GM12873 (cell line): Measurements from ENCODE around the gene SPRR2F.

Experiments
- TF ChIP-seq, protein P1 (sequence below): IDR thresholded peaks from 2 replicates; pipeline ENCODE4 v1.5.1; 2012; ENCODE audit warnings: low read depth, mild to moderate bottlenecking, moderate library complexity, low read length, control low read depth; ENCODE audit not compliant: insufficient read depth; ENCODE audit errors: missing control alignments

The SPRR2F gene

DNA sequence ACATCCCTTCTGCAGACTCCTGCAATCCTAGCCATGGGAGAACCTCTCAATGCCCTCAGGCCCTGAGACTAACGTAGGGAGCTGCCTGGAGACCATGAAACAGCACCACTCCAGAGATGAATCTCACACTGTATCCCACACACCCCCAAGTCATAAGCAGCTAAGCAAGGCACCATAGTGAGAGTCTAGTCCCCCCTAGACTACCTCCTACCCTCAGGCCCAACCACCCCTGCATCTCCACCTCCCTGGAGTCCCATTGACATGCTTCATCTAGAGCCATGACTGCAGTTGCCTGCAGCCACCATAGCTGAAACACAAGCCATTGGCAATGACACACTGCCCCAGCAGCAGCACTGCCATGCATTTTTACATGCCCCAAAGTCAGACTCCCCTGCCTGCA is 20.0 kb upstream of the SPRR2F start:
- TF ChIP-seq, protein P1, sequence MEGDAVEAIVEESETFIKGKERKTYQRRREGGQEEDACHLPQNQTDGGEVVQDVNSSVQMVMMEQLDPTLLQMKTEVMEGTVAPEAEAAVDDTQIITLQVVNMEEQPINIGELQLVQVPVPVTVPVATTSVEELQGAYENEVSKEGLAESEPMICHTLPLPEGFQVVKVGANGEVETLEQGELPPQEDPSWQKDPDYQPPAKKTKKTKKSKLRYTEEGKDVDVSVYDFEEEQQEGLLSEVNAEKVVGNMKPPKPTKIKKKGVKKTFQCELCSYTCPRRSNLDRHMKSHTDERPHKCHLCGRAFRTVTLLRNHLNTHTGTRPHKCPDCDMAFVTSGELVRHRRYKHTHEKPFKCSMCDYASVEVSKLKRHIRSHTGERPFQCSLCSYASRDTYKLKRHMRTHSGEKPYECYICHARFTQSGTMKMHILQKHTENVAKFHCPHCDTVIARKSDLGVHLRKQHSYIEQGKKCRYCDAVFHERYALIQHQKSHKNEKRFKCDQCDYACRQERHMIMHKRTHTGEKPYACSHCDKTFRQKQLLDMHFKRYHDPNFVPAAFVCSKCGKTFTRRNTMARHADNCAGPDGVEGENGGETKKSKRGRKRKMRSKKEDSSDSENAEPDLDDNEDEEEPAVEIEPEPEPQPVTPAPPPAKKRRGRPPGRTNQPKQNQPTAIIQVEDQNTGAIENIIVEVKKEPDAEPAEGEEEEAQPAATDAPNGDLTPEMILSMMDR = no peak

DNA sequence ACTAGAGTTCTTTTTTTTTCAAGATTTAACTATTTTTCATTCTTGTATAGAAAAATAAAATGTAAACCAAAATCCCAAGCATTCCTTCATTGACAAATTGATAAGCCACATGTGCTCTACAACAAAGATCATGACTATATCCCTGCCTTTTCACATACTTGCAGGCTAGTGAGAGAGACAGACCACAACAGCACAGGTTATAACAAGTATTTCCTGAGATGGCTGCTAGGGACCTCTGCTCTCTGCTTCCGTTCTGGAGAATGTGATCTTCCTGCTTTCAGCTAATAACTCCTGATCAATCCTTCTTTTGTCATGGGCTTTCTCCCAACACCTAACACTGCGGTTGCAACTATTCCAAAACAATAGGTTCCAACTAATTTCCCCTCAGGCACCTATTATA is 14.0 kb upstream of the SPRR2F start:
- TF ChIP-seq, protein P1 = no peak

DNA sequence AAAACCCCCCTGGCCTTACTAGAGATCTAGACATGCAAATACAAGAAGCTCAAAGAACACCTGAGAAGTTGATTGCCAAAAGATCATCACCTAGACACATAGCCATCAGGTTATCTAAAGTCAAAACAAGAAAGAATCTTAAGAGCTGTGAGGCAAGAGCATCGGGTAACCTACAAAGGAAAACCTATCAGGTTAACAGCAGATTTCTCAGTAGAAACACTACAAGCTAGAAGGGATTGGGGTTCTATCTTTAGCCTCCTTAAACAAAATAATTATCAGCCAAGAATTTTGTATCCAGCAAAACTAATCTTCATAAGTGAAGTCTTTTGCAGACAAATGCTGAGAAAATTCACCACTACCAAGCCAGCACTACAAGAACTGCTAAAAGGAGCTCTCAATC is 12.2 kb upstream of the SPRR2F start:
- TF ChIP-seq, protein P1 = no peak

DNA sequence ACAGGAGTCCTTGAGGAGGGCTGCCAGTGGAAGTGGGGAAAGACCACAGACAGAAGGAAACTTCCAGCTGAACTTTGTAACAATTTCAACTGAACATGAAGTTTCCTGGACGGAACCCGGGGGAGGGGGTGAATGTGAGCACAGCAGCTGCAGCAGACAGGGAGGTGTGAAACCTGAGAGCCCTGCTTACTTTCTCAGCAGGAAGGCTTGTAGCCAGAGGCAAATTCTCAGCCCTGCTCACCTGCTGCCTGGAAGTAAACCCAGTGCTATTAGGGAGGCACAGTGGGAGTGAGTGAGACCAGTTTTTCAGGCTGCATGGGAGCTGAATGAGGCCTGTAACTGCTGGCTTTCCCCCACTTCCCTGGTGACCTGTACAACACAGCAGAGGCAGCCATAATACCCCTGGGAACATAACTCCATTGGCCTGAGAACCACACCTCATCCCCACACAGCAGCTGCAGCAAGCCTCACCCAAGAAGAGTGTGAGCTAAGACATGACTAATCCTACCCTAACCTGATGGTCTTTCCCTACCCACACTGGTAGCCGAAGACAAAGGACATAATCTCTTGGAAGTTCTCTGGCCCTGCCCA is 9.6 kb upstream of the SPRR2F start:
- TF ChIP-seq, protein P1 = no peak

DNA sequence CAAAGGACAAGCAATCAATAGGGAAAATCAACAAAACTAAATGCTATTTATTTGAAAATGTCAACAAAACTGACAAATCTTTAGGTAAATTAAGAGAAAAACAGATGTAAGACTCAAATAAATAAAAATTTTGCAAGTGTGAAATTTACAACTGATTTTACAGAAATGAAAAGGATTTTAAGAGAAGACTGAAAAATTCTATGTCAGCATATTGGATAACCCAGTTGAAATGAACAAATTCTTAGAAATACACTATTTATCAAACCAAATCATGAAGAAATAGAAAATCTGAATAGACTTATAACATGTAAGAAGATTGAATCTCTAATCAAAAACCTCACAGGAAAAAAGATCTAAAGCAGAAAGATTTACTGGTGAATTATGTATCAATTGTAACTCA is 7.6 kb upstream of the SPRR2F start:
- TF ChIP-seq, protein P1 = no peak

DNA sequence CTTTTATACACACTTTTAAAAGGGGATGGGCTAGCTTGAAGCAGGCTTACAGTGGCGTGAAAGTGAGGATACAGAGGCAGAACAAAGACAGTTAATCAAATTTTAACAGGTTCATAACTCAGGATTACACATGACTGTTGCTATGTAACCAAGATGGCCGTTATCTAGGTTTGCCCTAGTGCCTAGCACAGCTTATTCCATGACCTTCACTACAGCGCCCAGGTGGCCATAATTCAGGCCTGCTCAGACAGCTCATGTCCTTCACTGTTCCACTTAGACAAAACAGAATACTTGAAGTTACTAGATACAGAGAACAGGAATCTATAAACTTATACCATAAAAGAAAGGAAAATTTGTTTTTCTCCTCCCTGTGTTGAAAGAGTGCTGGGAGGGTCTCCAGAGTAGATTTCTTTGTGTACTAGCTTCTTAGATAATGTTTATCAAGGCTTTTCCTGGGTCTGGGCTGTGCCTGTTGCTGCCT is 6.2 kb upstream of the SPRR2F start:
- TF ChIP-seq, protein P1 = no peak

DNA sequence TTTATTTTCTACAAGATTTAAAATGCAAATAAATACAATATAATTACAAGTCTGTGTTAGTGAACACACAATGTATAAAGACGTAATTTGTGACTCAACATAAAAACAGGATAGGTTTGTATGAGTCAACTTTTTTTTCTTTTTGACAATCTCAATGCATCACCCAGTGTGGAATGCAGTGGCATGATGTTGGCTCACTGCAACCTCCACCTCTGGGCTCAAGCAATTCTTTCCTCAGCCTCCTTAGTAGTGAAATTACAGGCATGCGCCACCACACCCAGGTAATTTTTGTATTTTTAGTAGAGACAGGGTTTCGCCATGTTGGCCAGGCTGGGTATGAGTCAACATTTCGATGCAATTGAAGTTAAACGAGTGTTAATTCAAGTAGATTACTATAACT is 13.1 kb downstream of the SPRR2F start:
- TF ChIP-seq, protein P1 = no peak
